Urinary bladder (tissue), 4 donors: ENCODE measurements around the gene CNKSR3. TPM values are rescaled to one million over a fixed set of nuclear protein-coding genes. Genes with fewer than 3 reads are reported as not detected.

Experiments used
- DNase-seq: peaks from one replicate; pipeline ENCODE4 v3.0.0-alpha.2; 2015; ENCODE audit errors: extremely low spot score
- H3K27ac ChIP-seq: one replicate; pipeline ENCODE4 v1.5.1; 2013; ENCODE audit warnings: low read depth, mild to moderate bottlenecking, moderate library complexity
- H3K36me3 ChIP-seq: one replicate; pipeline ENCODE4 v1.6.1; 2013; ENCODE audit warnings: mild to moderate bottlenecking, moderate library complexity; ENCODE audit not compliant: insufficient read depth
- H3K4me1 ChIP-seq: one replicate; pipeline ENCODE4 v1.6.1; 2013; ENCODE audit warnings: mild to moderate bottlenecking, moderate library complexity; ENCODE audit not compliant: insufficient read depth
- H3K4me3 ChIP-seq: one replicate; pipeline ENCODE4 v1.5.1; 2013; ENCODE audit warnings: low read depth, low read length
- WGBS: extraction: QIAGEN DNeasy Blood & Tissue Kit; methylation state at CpG from one replicate; pipeline ENCODE4 v1.1.7; 2013; 5-methylcytosine and 5-hydroxymethylcytosine counted together
- polyA plus RNA-seq: library from polyadenylated mRNA; stranded (reverse); fragments of 200-250 nt; gene quantifications from one replicate; pipeline ENCODE4 v1.2.3, GENCODE V29; 2013
- total RNA-seq: library from RNA; depleted of rRNA; stranded (reverse); fragments of >200 nt; gene quantifications from one replicate; pipeline ENCODE4 v1.2.3, GENCODE V29; 2014
- donor health status: healthy with polysubstance abuse.
- donor health status: healthy.

The CNKSR3 gene
- total and polyA plus RNA-seq, 2 donors, result 12.9 to 20.9 TPM

DNA sequence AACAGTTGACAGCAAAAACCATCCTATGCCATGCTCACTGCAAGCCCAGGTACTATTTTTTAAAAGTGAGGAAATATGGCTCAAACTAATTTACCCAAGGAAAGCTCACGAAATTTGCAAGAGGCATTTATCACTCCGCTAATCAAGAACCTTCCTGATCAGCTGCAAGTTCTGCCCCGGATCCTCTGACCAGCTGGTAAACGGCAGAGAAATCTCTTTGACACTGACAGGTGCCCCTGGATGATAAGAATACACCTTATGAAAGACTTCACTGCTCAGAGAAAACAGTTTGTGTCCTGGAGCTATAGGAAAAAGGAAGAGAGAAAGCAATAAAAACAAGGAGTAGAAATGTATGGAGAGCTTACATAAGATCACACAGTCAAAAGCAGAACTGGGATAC lies 6.4 kb downstream of the CNKSR3 start:
- H3K4me1 ChIP-seq, result no peaks in the 10 kb centered on the region
- WGBS, result 65% methylated on average over 4 of the region's 4 CpGs
- H3K27ac ChIP-seq, result no peak overlapping the region
- H3K4me3 ChIP-seq, result no peak overlapping the region
- no peak for DNase-seq
- H3K36me3 ChIP-seq, result no peaks in the 10 kb centered on the region

DNA sequence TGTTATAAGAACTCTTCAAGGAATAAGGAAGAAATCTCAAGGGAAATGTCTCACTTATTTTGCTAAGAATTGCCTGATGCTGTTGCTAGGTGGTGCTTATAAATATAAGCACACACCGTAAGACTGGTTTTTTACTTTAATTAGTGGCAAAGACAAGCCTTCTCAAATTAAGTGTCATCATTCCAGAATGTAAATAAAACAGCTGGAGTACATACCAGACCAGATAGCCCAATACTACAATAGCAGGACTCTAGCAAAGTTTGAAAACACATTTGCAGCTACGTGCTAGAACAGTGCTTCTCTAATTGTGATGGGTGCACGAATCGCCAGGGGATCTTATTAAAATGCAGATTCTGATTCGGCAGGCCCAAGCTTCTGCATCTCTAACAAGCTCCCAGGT lies 6.8 kb downstream of the CNKSR3 start:
- H3K4me3 ChIP-seq, result no peak overlapping the region
- H3K36me3 ChIP-seq, result no peaks in the 10 kb centered on the region
- WGBS, result 49% methylated on average over 5 of the region's 5 CpGs
- no peak for DNase-seq
- H3K27ac ChIP-seq, result no peak overlapping the region
- no peaks in the 10 kb centered on the region for H3K4me1 ChIP-seq

DNA sequence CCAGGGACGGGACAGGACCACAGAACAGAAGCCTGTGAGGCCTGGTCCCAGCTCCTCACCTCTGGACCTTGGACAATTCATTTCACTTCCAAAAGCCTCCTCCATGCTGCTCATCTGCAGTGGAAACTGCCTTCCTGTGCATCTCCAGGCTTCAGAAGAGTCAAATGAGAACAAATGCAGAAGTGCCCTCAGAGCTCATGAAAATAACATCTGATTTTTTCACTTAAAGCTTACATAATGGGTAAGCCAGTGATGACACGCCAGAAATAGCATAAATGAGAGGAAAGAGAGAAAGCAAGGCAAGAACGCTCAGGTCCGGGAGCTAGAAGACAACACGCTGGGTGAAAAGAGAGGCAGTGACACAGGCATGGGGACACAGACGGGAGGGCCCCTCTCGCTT lies 7.9 kb downstream of the CNKSR3 start:
- H3K4me1 ChIP-seq, result no peaks in the 10 kb centered on the region
- no peaks in the 10 kb centered on the region for H3K36me3 ChIP-seq
- 93% methylated on average over 7 of the region's 7 CpGs for WGBS
- no peak for DNase-seq
- H3K27ac ChIP-seq, result no peak overlapping the region
- no peak overlapping the region for H3K4me3 ChIP-seq

DNA sequence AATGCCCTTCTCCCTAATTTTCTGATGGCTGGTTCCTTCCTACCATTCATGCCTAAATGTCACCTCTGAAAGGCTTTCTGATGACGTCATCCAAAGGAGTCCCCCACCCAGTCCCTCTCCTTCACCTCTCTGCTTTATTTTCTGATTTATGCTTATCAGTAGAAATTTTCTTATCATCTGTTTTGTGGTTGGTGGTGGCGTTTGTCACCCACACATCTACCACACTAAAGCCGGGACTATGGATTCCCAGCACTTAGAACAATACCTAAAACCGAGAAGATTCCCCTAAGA lies 9.0 kb downstream of the CNKSR3 start:
- Histone ChIP-seq H3K36me3 (no peaks in the 10 kb centered on the region), H3K27ac (no peak overlapping the region), H3K4me3 (no peak overlapping the region), H3K4me1 (no peaks in the 10 kb centered on the region)
- DNase-seq, result no peak
- 72% methylated on average over 4 of the region's 4 CpGs for WGBS

- H3K4me1 ChIP-seq, result no peaks in the 10 kb centered on the region
Measured at GRCh38 chr6:154500769-154501577, 9.5 kb downstream of the CNKSR3 start.

GRCh38 chr6:154499855-154500589 lies 10.5 kb downstream of the CNKSR3 start:
- WGBS, result 53% methylated on average over 4 of the region's 4 CpGs
- no peak overlapping the region for H3K4me3 ChIP-seq
- H3K36me3 ChIP-seq, result no peaks in the 10 kb centered on the region
- no peak for DNase-seq
- no peaks in the 10 kb centered on the region for H3K4me1 ChIP-seq
- no peak overlapping the region for H3K27ac ChIP-seq

More at GRCh38 chr6:154500769-154501577, 9.5 kb downstream of the CNKSR3 start:
- Histone ChIP-seq H3K27ac (no peak overlapping the region), H3K4me3 (no peak overlapping the region), H3K36me3 (no peaks in the 10 kb centered on the region)
- WGBS, result 77% methylated on average over 9 of the region's 9 CpGs
- no peak for DNase-seq

- H3K36me3 ChIP-seq, result no peaks in the 10 kb centered on the region
- H3K27ac ChIP-seq, result no peak overlapping the region
- no peak overlapping the region for H3K4me3 ChIP-seq
- no peak for DNase-seq
- 86% methylated on average over 6 of the region's 6 CpGs for WGBS
- H3K4me1 ChIP-seq, result no peaks in the 10 kb centered on the region
Measured at GRCh38 chr6:154498340-154498934, 12.0 kb downstream of the CNKSR3 start.

DNA sequence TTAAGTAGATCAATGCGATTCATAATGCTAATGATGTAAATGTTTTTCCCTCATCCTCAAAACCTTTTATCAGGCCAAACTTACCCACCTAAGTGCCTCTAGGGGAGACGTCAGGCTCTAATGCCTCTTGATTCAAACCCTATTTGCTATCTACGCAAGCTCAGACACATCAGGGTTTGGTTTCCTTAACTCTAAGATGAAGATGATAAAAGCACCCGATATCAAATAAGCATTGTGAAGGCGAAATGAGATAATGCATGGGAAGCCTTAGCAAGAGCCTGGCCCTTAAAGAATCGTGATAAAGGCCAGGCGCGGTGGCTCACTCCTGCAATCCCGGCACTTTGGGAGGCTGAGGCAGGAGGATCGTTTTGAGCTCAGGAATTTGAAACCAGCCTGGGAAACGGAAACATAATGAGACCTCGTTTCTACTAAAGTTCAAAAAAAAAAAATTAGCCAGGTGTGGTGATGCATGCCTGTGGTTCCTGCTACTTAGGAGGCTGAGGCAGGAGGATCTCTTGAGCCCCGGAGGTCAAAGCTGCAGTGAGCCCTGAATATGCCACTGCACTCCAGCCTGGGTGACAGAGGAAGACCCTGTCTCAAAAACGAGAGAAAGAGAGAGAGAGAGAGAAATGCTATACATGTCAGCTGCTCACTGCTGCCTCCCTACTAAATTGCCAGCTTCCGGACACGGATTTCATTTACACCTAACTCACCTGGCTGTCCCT lies 13.5 kb downstream of the CNKSR3 start:
- 76% methylated on average over 16 of the region's 16 CpGs for WGBS
- H3K36me3 ChIP-seq, result no peaks in the 10 kb centered on the region
- no peak overlapping the region for H3K4me3 ChIP-seq
- no peaks in the 10 kb centered on the region for H3K4me1 ChIP-seq
- no peak for DNase-seq
- H3K27ac ChIP-seq, result no peak overlapping the region

DNA sequence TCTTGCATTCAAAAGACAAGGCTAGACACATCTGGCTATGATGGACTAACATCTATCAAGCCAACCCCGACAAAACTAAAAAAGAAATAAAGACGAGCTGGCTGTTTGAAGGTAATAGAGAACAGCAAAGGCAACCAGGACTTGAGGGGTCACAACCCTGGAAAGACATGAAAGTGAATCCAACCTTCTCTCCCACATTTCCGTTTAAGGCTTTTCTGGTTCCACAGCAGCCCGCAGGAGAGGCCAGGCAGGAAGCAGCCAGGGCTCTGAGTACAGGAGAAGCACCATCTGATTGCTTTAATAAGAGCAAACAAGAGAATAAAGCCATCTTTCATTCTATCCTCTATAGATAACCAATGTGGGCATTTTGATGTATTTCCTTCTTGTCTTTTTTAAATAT lies 14.3 kb downstream of the CNKSR3 start:
- H3K36me3 ChIP-seq, result no peaks in the 10 kb centered on the region
- WGBS, result 59% methylated on average over 4 of the region's 4 CpGs
- H3K4me3 ChIP-seq, result no peak overlapping the region
- H3K4me1 ChIP-seq, result no peaks in the 10 kb centered on the region
- no peak overlapping the region for H3K27ac ChIP-seq
- no peak for DNase-seq

DNA sequence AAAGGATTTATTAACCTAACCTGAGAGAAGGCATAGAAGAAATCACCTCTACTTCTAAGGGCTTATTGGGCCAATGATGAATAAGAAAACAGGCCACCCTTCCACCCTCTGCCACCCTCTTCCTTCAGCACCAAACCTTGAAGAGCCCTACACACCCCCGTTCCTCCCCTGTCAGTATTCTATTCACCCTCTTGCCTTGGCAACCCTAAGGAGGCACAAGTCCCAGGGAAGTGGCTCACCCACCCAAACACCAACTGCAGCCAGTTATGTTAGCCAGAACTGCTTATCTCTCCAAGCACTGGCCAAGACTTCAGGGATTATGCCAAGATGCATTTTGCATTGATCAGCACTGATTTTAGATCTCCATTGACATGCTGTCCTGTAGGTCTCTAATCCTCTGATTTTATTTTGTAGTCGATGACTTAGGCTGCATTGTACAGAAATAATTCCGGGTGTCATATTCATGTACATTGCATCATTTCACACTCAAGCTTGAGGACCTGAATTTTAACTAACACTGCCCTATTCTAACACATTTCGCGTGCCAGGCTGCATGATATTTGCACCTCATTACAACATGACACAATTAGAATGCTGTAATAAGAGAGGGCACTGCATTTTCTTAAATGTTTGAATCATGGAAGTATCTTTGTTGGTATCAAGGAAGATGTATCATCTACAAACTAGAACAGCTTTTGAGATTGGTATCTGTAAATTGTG lies 15.7 kb downstream of the CNKSR3 start:
- Histone ChIP-seq H3K4me1 (no peaks in the 10 kb centered on the region), H3K27ac (no peak overlapping the region), H3K36me3 (no peaks in the 10 kb centered on the region), H3K4me3 (no peak overlapping the region)
- no peak for DNase-seq
- WGBS, result 76% methylated on average over 5 of the region's 5 CpGs

DNA sequence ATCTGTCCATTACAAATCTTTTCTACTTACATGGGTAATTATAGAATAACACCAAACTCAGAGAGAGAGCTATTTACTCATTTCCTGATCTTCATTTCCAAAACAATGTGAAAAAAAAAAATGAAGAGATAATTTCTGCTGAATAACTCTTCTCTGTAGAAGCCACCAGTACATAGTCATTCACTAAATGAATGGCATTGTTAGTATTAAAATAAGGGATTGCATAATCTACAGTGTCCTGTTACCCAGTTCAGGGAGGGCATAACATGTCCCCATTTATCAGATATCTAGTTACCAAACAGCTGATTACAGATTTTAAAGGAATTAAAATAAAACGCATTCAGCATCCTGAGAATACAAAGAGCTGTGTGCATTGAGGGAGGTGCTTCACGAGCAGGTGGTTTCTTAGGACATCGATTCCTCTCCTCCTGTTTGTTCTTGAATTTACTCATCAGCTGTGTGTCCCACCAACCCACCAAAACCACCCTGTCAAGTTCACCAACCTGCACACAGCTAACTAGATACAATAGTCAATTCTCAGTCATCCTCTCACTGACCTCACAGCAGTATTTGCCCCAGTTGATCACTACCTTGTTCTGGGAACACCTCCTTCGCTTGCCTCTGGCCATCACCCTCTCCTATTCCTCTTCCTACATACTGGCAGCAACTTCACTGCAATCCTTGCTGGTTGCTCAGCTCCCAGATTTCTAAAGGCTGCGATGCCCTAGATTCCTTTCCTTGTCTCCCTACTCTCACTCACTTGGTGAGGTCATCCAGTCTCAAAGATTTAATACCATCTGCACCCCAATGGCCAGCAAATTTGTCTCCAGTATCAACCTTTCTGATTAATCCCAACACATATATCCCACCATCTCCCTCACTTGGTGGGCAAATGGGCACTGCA lies 18.7 kb downstream of the CNKSR3 start:
- Histone ChIP-seq H3K4me1 (no peaks in the 10 kb centered on the region), H3K4me3 (no peak overlapping the region), H3K36me3 (no peaks in the 10 kb centered on the region), H3K27ac (no peak overlapping the region)
- 75% methylated on average over 5 of the region's 5 CpGs for WGBS
- DNase-seq, result no peak

- Histone ChIP-seq H3K27ac (no peak overlapping the region), H3K36me3 (no peaks in the 10 kb centered on the region), H3K4me3 (no peak overlapping the region), H3K4me1 (no peaks in the 10 kb centered on the region)
- DNase-seq, result no peak
- 92% methylated on average over 5 of the region's 5 CpGs for WGBS
Measured at GRCh38 chr6:154489822-154490221, 20.7 kb downstream of the CNKSR3 start.
